GM23338 (cell line): Measurements from ENCODE around the gene CACNA1C. TPM values are rescaled to one million over a fixed set of nuclear protein-coding genes. Genes with fewer than 3 reads are reported as not detected.

Experiments
- ATAC-seq: fragments of 200-7000 bp; cut with Tn5 transposase; 3 replicates; pipeline ENCODE4 v1.9.1; 2020
- DNase-seq: peaks from one replicate; pipeline ENCODE4 v3.0.0-alpha.2; 2015; ENCODE audit warnings: low spot score
- H2AFZ ChIP-seq: fragments of 200-600 bp; sonication (generic); 2 replicates; pipeline ENCODE4 v1.8.0; 2016; ENCODE audit warnings: antibody characterized with exemption, mild to moderate bottlenecking, moderate library complexity
- H3F3A ChIP-seq: fragments of 200-600 bp; sonication (generic); replicated peaks from 2 replicates; pipeline ENCODE4 v1.8.0; 2017; ENCODE audit warnings: antibody characterized with exemption, mixed run types, low read depth
- H3K27ac ChIP-seq: fragments of 200-600 bp; sonication (generic); 2 replicates; pipeline ENCODE4 v1.6.1; 2016; ENCODE audit warnings: low read depth
- H3K27me3 ChIP-seq: fragments of 200-600 bp; sonication (generic); 2 replicates; pipeline ENCODE4 v1.8.0; 2016; ENCODE audit warnings: mild to moderate bottlenecking, mixed run types, moderate library complexity; ENCODE audit not compliant: insufficient read depth
- H3K36me3 ChIP-seq: fragments of 200-600 bp; sonication (generic); 2 replicates; pipeline ENCODE4 v1.8.0; 2016; ENCODE audit warnings: mild to moderate bottlenecking; ENCODE audit not compliant: insufficient read depth
- H3K4me1 ChIP-seq: fragments of 200-600 bp; sonication (generic); 2 replicates; pipeline ENCODE4 v1.8.0; 2016; ENCODE audit warnings: mild to moderate bottlenecking, moderate library complexity; ENCODE audit not compliant: insufficient read depth
- H3K4me2 ChIP-seq: fragments of 200-600 bp; sonication (generic); 2 replicates; pipeline ENCODE4 v1.7.1; 2017; ENCODE audit warnings: mixed run types
- H3K4me3 ChIP-seq: fragments of 200-600 bp; sonication (generic); 2 replicates; pipeline ENCODE4 v1.6.1; 2016; ENCODE audit warnings: mixed run types
- H3K79me2 ChIP-seq: fragments of 200-600 bp; sonication (generic); replicated peaks from 2 replicates; pipeline ENCODE4 v1.8.0; 2017; ENCODE audit warnings: mild to moderate bottlenecking; ENCODE audit not compliant: insufficient read depth
- H3K9me2 ChIP-seq: fragments of 200-600 bp; sonication (generic); 2 replicates; pipeline ENCODE4 v1.8.0; 2017; ENCODE audit not compliant: insufficient read depth
- H4K20me1 ChIP-seq: fragments of 200-600 bp; sonication (generic); replicated peaks from 2 replicates; pipeline ENCODE4 v1.8.0; 2017; ENCODE audit warnings: mild to moderate bottlenecking; ENCODE audit not compliant: insufficient read depth
- H3K27ac Mint-ChIP-seq: 2 replicates; pipeline ENCODE4 v1.8.0; 2020; ENCODE audit warnings: inconsistent platforms, mild to moderate bottlenecking, moderate library complexity, mixed read lengths
- H3K27me3 Mint-ChIP-seq: 3 replicates; pipeline ENCODE4 v1.8.0; 2022; ENCODE audit warnings: low read depth, mild to moderate bottlenecking, moderate library complexity, mixed read lengths, inconsistent platforms; ENCODE audit not compliant: insufficient read depth, poor library complexity
- H3K36me3 Mint-ChIP-seq: 3 replicates; pipeline ENCODE4 v1.8.0; 2021; ENCODE audit warnings: low read depth, mild to moderate bottlenecking, inconsistent platforms, moderate library complexity, mixed read lengths
- H3K4me1 Mint-ChIP-seq: 3 replicates; pipeline ENCODE4 v1.8.0; 2020; ENCODE audit warnings: mild to moderate bottlenecking, inconsistent platforms, mixed read lengths
- H3K4me3 Mint-ChIP-seq: 3 replicates; pipeline ENCODE4 v1.8.0; 2021; ENCODE audit warnings: moderate library complexity, mild to moderate bottlenecking, inconsistent platforms, mixed read lengths
- H3K9me3 Mint-ChIP-seq: 3 replicates; pipeline ENCODE4 v1.8.0; 2020; ENCODE audit warnings: moderate library complexity, mild to moderate bottlenecking, inconsistent platforms, mixed read lengths
- CREB1 ChIP-seq: fragments of 250-450 bp; sonication (Bioruptor Pico); IDR thresholded peaks from 2 replicates; pipeline ENCODE4 v1.5.0; 2020; ENCODE audit warnings: low read depth, mild to moderate bottlenecking, moderate library complexity
- ETS1 ChIP-seq: IDR thresholded peaks from 2 replicates; pipeline ENCODE4 v1.6.1; 2016; ENCODE audit warnings: antibody characterized with exemption
- NANOG ChIP-seq: IDR thresholded peaks from 2 replicates; pipeline ENCODE4 v1.6.1; 2016; ENCODE audit warnings: antibody characterized with exemption, borderline replicate concordance
- REST ChIP-seq: IDR thresholded peaks from one replicate; pipeline ENCODE4 v1.6.1; 2018; ENCODE audit warnings: antibody characterized with exemption; ENCODE audit not compliant: unreplicated experiment
- ZNF114 ChIP-seq: fragments of 250-450 bp; sonication (Bioruptor Pico); IDR thresholded peaks from 2 replicates; pipeline ENCODE4 v1.5.0; 2020; ENCODE audit warnings: mild to moderate bottlenecking, moderate library complexity
- ZNF331 ChIP-seq: fragments of 250-450 bp; sonication (Bioruptor Pico); IDR thresholded peaks from 2 replicates; pipeline ENCODE4 v1.5.0; 2020; ENCODE audit warnings: low read depth, mild to moderate bottlenecking, moderate library complexity
- polyA plus RNA-seq: library from polyadenylated mRNA; unstranded; fragments of >200 nt; fragmentation: Nextera tagmentation; extraction: Ambion mirVana; gene quantifications from 2 replicates; pipeline ENCODE4 v1.2.1, GENCODE V29; 2016
- total RNA-seq: library from RNA; depleted of rRNA; stranded (reverse); fragments of >200 nt; shearing (Covaris generic); gene quantifications from 2 replicates; pipeline ENCODE4 v1.2.3, GENCODE V29; 2014

The CACNA1C gene
- total and polyA plus RNA-seq, 2 experiments from 2014 or later = 0.78 to 2.1 TPM

GRCh38 chr12:2266666-2267620 lies 214.2 kb downstream of the CACNA1C start:
- no peaks in the 10 kb centered on the region for H3K9me3 Mint-ChIP-seq
- H2AFZ ChIP-seq = no peak overlapping the region

More at GRCh38 chr12:2266666-2267620, 214.2 kb downstream of the CACNA1C start:
- Histone ChIP-seq H3K4me3 (no peak overlapping the region), H3K79me2 (no peaks in the 10 kb centered on the region), H3K4me2 (no peak overlapping the region), H3K4me1 (no peaks in the 10 kb centered on the region), H3K27ac (no peak overlapping the region), H3K36me3 (no peaks in the 10 kb centered on the region), H3K9me2 (no peaks in the 10 kb centered on the region), H3K27me3 (no peaks in the 10 kb centered on the region), H4K20me1 (no peaks in the 10 kb centered on the region), H3F3A (no peaks in the 10 kb centered on the region)
- TF ChIP-seq NANOG = no peak
- no peak for TF ChIP-seq CREB1
- no peak for TF ChIP-seq ZNF331 (CRISPR knock-in tag)
- no peak for TF ChIP-seq REST
- TF ChIP-seq ETS1 = no peak
- TF ChIP-seq ZNF114 (CRISPR knock-in tag) = no peak
- DNase-seq (no peak), ATAC-seq (no peak)
- Mint-ChIP-seq H3K27me3 (peaks cover 3% of the 10 kb centered on the region), H3K36me3 (no peaks in the 10 kb centered on the region), H3K4me3 (no peak overlapping the region), H3K4me1 (peaks cover 19% of the 10 kb centered on the region; the same call in 2 of the 3 replicates), H3K27ac (no peak overlapping the region)
